ENCODE results near the gene CLCA2. TPM values are rescaled to one million over a fixed set of nuclear protein-coding genes. Genes with fewer than 3 reads are reported as not detected.

Gene CLCA2
- polyA plus RNA-seq, 1 donor (not counting 4 experiments of a cell fraction or from before 2014, with no cell fraction given) = 407 TPM

GRCh38 chr1:86395751-86396497 lies 28.0 kb upstream of the CLCA2 start, which contains the start of gene ODF2L:
Gene ODF2L (minus strand): TSS chr1:86396323. CDS start chr1:86387027, 9,296 bp downstream.
- peak; percentile 66 for FAIRE-seq
- no peaks in the 10 kb centered on the region for H3K9me1 ChIP-seq (ENCODE audit: control insufficient read depth, extremely low read depth, insufficient read depth, low read length)
- H3K4me2 ChIP-seq (ENCODE audit: control insufficient read depth, extremely low read depth, insufficient read depth, low read depth, low read length) = peak within 1 kb of the TSS; percentile 98
- no peaks in the 10 kb centered on the region for H4K20me1 ChIP-seq (ENCODE audit: control insufficient read depth, extremely low read depth, insufficient read depth, low read length)
- H3K9me3 ChIP-seq (ENCODE audit: control insufficient read depth, low read depth, low read length) = no peaks in the 10 kb centered on the region
- peaks cover 35% of the 10 kb centered on the region for H3K79me2 ChIP-seq (ENCODE audit: control insufficient read depth, insufficient read depth, low read length)
- TF ChIP-seq CTCF (optimal IDR thresholded peaks at IDR 0.05 in 1 of 3, IDR thresholded peaks at IDR 0.05 in 1 of 3, conservative IDR thresholded peaks at IDR 0.05 in 1 of 3; ENCODE audit: extremely low read depth in 1 of 3, insufficient read depth in 2 of 3, low read length in 3 of 3) = no peak
- no peak for TF ChIP-seq EZH2 (IDR thresholded peaks at IDR 0.05; ENCODE audit: low read length)
- no peaks in the 10 kb centered on the region for H3K27me3 ChIP-seq (ENCODE audit: control insufficient read depth, extremely low read depth, insufficient read depth, low read length)
- peak within 1 kb of the TSS; percentile 82 to 96 (median 92) for H3K4me3 ChIP-seq (ENCODE audit: control insufficient read depth in 2 of 3, extremely low read depth in 1 of 3, insufficient read depth in 2 of 3, low read depth in 1 of 3, low read length in 3 of 3)
- H3K36me3 ChIP-seq (ENCODE audit: control insufficient read depth in 2 of 2, extremely low read depth in 1 of 2, insufficient read depth in 2 of 2, low read length in 2 of 2) = no peaks in the 10 kb centered on the region
- peak within 1 kb of the TSS; percentile 83 for H3K9ac ChIP-seq (ENCODE audit: control insufficient read depth, extremely low read depth, insufficient read depth, low read length)
- H3K27ac ChIP-seq (ENCODE audit: control insufficient read depth, insufficient read depth, low read length) = peak within 1 kb of the TSS; percentile 79
- H3K4me1 ChIP-seq (ENCODE audit: control insufficient read depth, extremely low read depth, insufficient read depth, low read length) = peaks cover 14% of the 10 kb centered on the region
- H2AFZ ChIP-seq (ENCODE audit: control insufficient read depth, low read length) = peak within 1 kb of the TSS; percentile 99
- peak; percentile 11 for DNase-seq (ENCODE audit: low read depth, low spot score)
- dilution Hi-C loops (cut with MboI; ENCODE audit: extremely low pct_ligation_motif_present, low sequenced_read_pairs) = no loop called here

- H3K4me2 ChIP-seq (ENCODE audit: control insufficient read depth, extremely low read depth, insufficient read depth, low read depth, low read length) = peak overlapping the region; percentile 98
- H3K4me1 ChIP-seq (ENCODE audit: control insufficient read depth, extremely low read depth, insufficient read depth, low read length) = peaks cover 14% of the 10 kb centered on the region
- H3K9ac ChIP-seq (ENCODE audit: control insufficient read depth, extremely low read depth, insufficient read depth, low read length) = peak overlapping the region; percentile 83
- H3K27ac ChIP-seq (ENCODE audit: control insufficient read depth, insufficient read depth, low read length) = peak overlapping the region; percentile 79
- no peaks in the 10 kb centered on the region for H3K9me3 ChIP-seq (ENCODE audit: control insufficient read depth, low read depth, low read length)
- TF ChIP-seq EZH2 (IDR thresholded peaks at IDR 0.05; ENCODE audit: low read length) = no peak
- TF ChIP-seq CTCF (optimal IDR thresholded peaks at IDR 0.05 in 1 of 3, IDR thresholded peaks at IDR 0.05 in 1 of 3, conservative IDR thresholded peaks at IDR 0.05 in 1 of 3; ENCODE audit: extremely low read depth in 1 of 3, insufficient read depth in 2 of 3, low read length in 3 of 3) = no peak
- no peaks in the 10 kb centered on the region for H3K9me1 ChIP-seq (ENCODE audit: control insufficient read depth, extremely low read depth, insufficient read depth, low read length)
- DNase-seq (ENCODE audit: low read depth, low spot score) (no peak), FAIRE-seq (no peak)
- H3K79me2 ChIP-seq (ENCODE audit: control insufficient read depth, insufficient read depth, low read length) = peaks cover 30% of the 10 kb centered on the region
- no peaks in the 10 kb centered on the region for H3K36me3 ChIP-seq (ENCODE audit: control insufficient read depth in 2 of 2, extremely low read depth in 1 of 2, insufficient read depth in 2 of 2, low read length in 2 of 2)
- dilution Hi-C loops (cut with MboI; ENCODE audit: extremely low pct_ligation_motif_present, low sequenced_read_pairs) = no loop called here
- H3K4me3 ChIP-seq (ENCODE audit: control insufficient read depth in 2 of 3, extremely low read depth in 1 of 3, insufficient read depth in 2 of 3, low read depth in 1 of 3, low read length in 3 of 3) = peak overlapping the region; percentile 82 to 96 (median 92)
- peak overlapping the region; percentile 99 for H2AFZ ChIP-seq (ENCODE audit: control insufficient read depth, low read length)
- no peaks in the 10 kb centered on the region for H4K20me1 ChIP-seq (ENCODE audit: control insufficient read depth, extremely low read depth, insufficient read depth, low read length)
- no peaks in the 10 kb centered on the region for H3K27me3 ChIP-seq (ENCODE audit: control insufficient read depth, extremely low read depth, insufficient read depth, low read length)
These were observed 27.5 kb upstream of the CLCA2 start for GRCh38 chr1:86396498-86396890.

All from keratinocyte (primary cell).